ENCODE measurements around the gene ACACB.

DNA sequence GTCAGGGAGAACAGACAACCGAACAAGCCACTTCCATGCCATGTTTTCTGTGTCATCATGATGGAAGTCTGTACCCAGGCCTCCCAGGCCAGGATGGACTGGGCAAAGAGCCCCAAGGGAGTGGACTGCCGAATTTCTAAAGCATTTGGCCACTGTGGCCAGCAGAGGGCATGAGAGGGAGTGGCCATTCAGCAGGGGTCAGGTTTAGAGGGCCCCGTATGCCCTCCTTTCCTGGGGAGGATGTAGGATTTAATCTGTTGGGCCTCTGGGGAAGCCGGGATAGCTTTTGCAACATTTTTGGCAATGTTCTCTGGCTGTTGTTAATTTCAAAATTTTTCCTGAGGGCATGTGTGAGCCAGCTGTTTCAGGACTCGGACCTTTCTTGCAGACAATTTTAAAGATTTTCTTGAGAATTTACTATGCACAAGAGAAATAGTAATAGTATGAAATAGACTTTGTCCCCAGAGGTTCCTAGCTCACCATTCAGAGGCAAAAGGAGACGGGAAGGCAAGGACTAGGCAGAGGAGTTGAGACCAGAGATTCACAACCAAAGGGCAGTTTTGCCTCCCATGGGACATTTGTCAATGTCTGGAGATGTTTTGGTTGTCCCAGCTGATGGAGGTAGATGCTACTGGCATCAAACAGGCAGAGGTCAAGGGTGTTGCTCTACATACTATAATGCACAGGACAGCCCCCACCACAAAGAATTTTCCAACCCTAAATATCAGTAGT, 18.0 kb downstream of the ACACB start:
- no peak for TF ChIP-seq ZFP36 (IDR thresholded peaks at IDR 0.05; ENCODE audit: borderline replicate concordance, partially characterized antibody)
- TF ChIP-seq POLR2A (IDR thresholded peaks at IDR 0.05; ENCODE audit: low read length), result no peak
- no peak for TF ChIP-seq BHLHE40 (IDR thresholded peaks at IDR 0.05; ENCODE audit: low read depth, low read length)
- TF ChIP-seq MAFK (IDR thresholded peaks at IDR 0.05; ENCODE audit: partially characterized antibody), result no peak
- TF ChIP-seq, protein P1, sequence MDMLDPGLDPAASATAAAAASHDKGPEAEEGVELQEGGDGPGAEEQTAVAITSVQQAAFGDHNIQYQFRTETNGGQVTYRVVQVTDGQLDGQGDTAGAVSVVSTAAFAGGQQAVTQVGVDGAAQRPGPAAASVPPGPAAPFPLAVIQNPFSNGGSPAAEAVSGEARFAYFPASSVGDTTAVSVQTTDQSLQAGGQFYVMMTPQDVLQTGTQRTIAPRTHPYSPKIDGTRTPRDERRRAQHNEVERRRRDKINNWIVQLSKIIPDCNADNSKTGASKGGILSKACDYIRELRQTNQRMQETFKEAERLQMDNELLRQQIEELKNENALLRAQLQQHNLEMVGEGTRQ (IDR thresholded peaks at IDR 0.05), result no peak
- peak; percentile 58 for TF ChIP-seq CTCF (IDR thresholded peaks at IDR 0.05)
- no peak for TF ChIP-seq FOSL2 (IDR thresholded peaks at IDR 0.05)
- no peak for TF ChIP-seq FOSL2 (CRISPR knock-in tag; IDR thresholded peaks at IDR 0.05)
- no peak for TF ChIP-seq MYC (IDR thresholded peaks at IDR 0.05; ENCODE audit: borderline replicate concordance, low read length)
- no peak for TF ChIP-seq TP53 (CRISPR knock-in tag; IDR thresholded peaks at IDR 0.05)
- TF ChIP-seq NPAS2 (CRISPR knock-in tag; IDR thresholded peaks at IDR 0.05; ENCODE audit: borderline replicate concordance), result no peak
- TF ChIP-seq HOXA7 (CRISPR knock-in tag; IDR thresholded peaks at IDR 0.05), result no peak
- no peak for TF ChIP-seq GATA3 (IDR thresholded peaks at IDR 0.05; ENCODE audit: borderline replicate concordance)
- TF ChIP-seq MAZ (IDR thresholded peaks at IDR 0.05; ENCODE audit: borderline replicate concordance, low read depth, low read length), result no peak
- TF ChIP-seq RCOR1 (IDR thresholded peaks at IDR 0.05; ENCODE audit: low read depth, low read length), result no peak
